ENCODE results near the gene SMTNL2.
A peak's percentile ranks its signal among the peaks of the same experiment; 100 is the strongest.

The SMTNL2 gene

GRCh38 chr17:4545217-4545951 lies 38.9 kb upstream of the SMTNL2 start:
- no peak for DNase-seq

DNA sequence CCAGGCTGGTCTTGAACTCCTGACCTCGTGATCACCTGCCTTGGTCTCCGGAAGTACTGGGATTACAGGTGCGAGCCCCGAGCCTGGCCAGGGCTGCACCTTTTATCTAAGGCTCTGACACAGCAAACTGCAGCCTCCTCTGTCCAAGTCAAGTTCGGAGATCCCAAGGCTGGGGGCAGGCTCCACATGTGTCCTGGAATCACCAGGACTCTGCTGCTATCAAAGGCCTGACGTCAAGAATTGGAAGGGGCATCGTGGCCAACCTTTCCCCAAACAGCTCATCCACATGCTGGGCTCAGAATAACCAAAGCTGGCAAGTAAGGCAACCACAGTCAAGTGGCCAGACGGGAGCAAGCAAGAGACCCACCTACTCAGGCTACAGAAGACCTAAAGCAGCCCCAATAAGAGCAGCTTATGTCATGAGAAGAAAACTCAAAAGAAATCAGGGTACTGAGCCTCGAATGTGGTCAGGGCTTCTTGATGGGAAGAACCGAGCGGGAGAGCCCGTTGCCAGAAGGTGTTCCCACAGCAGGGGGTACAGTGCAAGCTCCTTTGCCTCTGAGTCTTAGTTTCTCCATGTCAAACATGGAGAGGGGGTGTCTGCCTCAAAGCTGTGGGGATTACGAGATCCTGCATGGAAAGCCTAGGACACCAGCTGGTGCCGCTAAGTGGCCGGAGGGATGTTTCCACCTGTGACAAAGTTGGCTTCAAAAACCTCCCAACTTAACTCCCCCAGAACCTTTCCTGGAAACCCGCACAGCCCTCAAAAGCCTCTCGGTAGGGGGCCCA lies 37.0 kb upstream of the SMTNL2 start:
- no peak for DNase-seq

DNA sequence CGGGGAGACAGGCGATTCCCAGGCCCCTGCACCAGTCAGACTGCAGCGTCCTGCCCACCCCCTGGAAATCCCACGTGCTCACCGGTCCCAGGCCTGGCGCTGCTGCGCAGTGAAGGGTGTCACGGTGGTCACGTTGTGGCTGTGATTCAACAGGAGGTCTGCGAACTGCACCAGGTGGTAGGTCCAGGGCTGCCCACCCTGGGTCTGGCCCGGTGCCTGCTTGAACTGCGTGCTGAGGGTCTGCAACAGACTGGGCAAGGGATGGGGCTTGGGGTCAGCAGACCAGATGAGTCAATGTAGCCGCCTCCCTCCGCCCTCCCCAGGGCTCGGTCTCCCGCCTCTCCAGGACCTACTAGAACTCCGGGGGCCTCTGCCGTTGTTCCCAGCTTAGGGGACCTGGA lies 36.3 kb upstream of the SMTNL2 start:
- DNase-seq = no peak

- DNase-seq = peak; percentile 24
Measured at GRCh38 chr17:4548721-4549531, 35.4 kb upstream of the SMTNL2 start.

DNA sequence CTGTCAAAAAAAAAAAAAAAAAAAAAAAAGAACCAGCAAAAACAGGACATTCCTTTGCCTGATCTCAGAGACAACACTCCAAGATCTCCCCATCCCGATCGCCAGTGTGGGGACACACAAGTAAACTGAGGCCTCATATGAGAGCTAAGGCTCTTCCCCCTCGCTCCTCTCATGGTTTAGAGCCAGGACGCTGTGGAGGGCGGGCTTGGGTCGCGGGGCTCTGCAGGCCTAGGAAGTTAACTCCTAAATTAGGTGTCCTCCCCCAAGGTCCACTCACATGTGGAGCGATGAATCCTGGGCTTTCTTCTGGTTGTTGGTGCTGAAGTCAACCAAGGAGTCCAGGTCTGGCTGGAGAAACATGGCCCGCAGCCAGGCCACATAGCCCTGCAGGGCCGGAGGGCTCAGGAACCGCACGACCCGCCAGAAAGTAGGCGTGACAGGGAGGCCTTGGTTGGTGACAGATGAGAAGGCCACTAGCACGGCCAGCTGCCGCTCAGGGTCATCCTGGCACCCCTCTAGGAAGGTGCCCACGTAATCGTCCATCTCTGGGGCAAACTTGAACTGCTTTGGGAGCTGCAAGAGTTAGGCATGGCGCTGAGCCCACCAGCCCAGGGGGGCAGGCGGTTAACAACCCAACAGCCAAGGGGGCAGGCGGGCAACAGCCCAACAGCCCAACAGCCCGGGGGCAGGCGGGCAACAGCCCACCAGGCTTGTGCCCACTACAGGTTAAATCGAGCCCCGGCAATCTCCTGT lies 34.4 kb upstream of the SMTNL2 start:
- DNase-seq = no peak

- no peak for DNase-seq
Measured at GRCh38 chr17:4550534-4551039, 33.7 kb upstream of the SMTNL2 start.

GRCh38 chr17:4551141-4551540 lies 33.2 kb upstream of the SMTNL2 start:
- DNase-seq = no peak

GRCh38 chr17:4551796-4552525 lies 32.4 kb upstream of the SMTNL2 start:
- DNase-seq = no peak

- DNase-seq = no peak
Measured at GRCh38 chr17:4553669-4554068, 30.7 kb upstream of the SMTNL2 start.

- no peak for DNase-seq
Measured at GRCh38 chr17:4554441-4554996, 29.8 kb upstream of the SMTNL2 start.

DNA sequence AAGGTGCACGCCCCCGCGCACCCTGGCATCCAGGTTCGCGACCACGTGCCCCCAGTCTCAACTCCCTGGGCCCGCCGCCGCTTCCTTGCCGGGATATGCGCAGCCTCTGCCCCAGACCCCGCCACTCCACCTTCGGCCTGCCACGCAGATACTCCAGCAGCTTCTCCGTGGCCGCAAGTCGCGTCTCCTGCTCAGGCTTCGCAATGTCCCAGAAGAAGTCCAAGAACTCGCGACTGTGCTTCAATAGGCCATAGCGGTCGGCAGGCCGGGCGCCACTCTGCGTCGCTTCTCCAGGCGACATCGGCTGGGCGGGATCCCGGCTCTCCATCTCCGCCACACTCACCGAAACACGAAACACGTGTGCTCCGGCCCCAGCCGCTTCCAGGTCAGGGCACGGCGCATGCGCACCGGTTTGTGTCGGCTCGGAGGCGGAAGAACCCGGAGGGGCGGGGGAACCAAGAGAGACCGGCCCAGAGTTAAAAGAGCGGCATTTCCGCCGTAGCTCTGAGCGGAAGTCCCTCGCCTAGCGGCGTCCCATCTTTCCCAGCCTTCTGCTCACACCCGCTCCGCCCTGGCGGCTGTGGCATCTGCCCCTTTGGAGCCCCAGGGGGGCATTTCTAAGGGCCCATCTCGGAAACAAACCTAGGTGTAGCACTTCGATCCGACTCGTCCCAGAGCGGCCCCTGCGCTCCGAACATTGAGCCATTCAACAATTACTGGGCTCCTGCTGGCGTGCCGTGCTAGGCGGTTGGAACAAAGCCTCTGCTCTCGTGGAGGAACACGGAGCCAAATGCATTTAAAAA lies 29.1 kb upstream of the SMTNL2 start, which contains the start of gene MYBBP1A:
MYBBP1A (minus strand) TSS at position 388 of the 803 bp plus-strand sequence; CDS start at position 328, 60 bp downstream.
- peak; percentile 93 for DNase-seq

GRCh38 chr17:4555873-4556759 lies 28.2 kb upstream of the SMTNL2 start:
- no peak for DNase-seq

- no peak for DNase-seq
Measured at GRCh38 chr17:4556996-4557395, 27.3 kb upstream of the SMTNL2 start.

DNA sequence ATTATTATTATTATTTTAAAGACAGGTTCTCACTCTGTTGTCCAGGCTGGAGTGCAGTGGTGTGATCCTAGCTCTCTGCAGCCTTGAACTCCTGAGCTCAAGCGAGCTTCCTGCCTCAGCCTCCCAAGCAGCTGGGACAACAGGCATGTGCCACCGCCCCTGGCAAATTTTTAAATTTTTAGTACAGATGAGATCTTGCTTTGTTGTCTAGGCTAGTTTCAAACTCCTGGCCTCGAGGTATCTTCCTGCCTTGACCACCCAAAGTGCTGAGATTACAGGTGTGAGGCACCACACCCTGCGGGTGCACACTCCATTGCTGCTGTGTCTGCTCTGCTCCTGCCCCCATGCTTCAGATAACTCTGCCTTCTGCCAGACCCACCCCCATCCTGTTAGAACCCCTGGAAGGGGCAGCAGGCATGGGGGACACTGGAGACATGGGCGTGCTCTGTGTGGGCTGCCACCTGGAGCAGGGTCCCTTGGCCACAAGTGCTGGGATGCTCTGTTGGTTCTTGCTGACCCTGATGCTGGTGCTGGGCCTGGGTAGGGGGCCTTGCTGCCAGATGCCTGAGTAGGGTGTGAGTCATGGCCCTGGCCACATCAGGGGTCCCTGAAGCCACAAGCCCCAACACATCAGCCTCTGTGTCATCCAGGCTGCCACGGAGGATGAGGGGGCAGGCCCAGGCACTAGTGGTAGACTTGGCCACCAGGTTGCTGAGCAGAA lies 26.5 kb upstream of the SMTNL2 start:
- DNase-seq = no peak

DNA sequence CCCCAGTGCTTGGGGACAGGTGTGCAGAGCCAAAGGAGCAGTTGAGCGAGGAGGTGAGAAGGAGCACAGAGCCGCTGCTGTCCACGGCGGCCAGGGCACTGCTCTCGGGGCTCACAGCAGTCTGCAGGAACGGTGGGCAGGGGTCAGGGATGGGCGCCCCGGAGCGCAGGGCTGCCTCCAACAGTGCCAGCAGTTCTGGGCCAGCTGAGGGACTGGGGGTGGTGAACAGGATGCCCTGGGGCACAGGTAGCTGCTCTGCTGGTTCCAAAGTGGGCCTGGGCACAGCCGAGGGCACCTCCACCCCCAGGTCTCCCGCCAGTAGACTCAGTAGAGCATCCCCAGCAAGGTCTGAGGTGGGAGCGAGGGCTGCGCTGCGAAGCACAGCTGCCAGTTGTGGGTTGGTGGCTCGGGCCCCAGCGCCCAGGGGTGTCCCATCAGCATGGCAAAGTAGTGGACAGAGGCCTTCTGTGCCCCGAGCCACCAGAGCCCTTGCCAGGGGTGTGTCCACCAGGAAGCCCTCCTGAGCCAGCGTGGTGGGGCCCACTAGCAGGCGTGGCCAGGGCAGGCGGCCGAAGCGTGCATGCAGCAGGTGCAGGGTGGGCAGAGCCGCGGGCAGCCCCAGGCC lies 25.9 kb upstream of the SMTNL2 start:
- no peak for DNase-seq

DNA sequence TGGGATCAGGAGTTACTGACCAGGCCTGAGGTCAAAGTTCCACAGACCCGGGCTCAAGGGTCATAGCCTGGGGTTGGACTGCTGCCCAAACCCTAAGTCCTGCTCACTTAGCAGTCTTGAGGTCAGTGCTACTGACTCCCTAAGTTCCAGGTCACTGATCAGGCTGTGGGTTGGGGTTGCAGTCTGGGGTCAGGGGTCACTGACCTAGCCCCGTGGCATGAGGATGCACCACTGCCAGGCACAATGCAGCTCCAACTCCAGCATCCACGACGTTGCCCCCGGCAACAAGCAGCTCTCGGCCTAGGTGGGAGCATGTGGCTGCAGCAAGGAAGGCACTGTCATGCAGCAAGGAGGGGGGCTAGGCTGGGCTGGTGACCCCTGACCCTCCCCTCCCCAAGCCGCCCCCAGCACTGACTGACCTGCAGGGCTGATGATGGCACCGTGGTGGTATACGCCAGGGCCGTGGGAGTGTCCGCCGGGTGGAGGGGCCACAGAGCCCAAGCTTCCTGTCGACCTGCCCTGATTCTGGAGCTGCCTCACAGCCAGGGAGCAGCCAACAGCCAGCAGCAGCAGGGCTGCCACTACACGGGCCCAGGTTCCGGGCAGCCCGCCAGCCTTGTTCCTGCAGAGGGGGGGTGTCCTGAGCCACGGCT lies 25.1 kb upstream of the SMTNL2 start:
- no peak for DNase-seq

GRCh38 chr17:4559966-4560365 lies 24.4 kb upstream of the SMTNL2 start:
- no peak for DNase-seq

DNA sequence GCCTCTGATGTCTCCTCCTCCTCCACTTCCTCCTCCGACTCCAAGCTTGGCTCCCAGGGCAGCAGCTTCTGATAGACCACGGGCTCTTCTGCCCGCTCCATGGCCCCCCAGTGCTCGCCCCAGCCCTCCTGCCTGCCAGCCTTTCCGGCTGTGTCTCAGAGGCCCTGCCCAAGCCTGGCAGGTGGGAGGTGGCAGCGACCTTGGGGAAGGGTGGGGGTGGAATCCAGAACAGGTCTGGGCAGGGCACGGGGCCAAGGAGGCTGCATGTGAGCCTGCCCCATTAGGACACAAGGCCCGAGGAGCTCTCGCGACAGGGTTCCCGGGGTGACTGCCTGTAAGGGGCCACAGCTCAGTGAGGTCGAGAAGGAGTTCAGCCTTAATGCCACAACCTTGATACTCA lies 23.9 kb upstream of the SMTNL2 start, which contains the start of gene GGT6:
GGT6 (minus strand) TSS at position 157 of the 400 bp plus-strand sequence; CDS start at position 101, 56 bp downstream.
- no peak for DNase-seq
